Endometrium (tissue), 2 donors: ENCODE results near the gene IGSF3.

Experiments
- FAIRE-seq: peaks from 2 replicates; lab custom pipeline; 2012; peaks lifted over from hg19 to GRCh38; lab: Jason Lieb, UNC
- donor health status: control.
- donor health status: control.

Gene IGSF3

GRCh38 chr1:116556289-116557006 lies 111.1 kb downstream of the IGSF3 start:
- no peak for FAIRE-seq

GRCh38 chr1:116554924-116555323 lies 112.6 kb downstream of the IGSF3 start:
- FAIRE-seq: no peak

- FAIRE-seq: no peak
Measured at GRCh38 chr1:116553386-116554115, 114.0 kb downstream of the IGSF3 start.

- no peak for FAIRE-seq
Measured at GRCh38 chr1:116546354-116546977, 121.1 kb downstream of the IGSF3 start.

- FAIRE-seq: no peak
Measured at GRCh38 chr1:116545359-116545705, 122.2 kb downstream of the IGSF3 start.

- FAIRE-seq: no peak
Measured at GRCh38 chr1:116544588-116545358, 122.8 kb downstream of the IGSF3 start.

- FAIRE-seq: no peak
Measured at GRCh38 chr1:116540088-116540487, 127.4 kb downstream of the IGSF3 start.

GRCh38 chr1:116538544-116538943 lies 129.0 kb downstream of the IGSF3 start:
- FAIRE-seq: no peak

GRCh38 chr1:116537898-116538297 lies 129.6 kb downstream of the IGSF3 start:
- no peak for FAIRE-seq

- FAIRE-seq: no peak
Measured at GRCh38 chr1:116537040-116537831, 130.3 kb downstream of the IGSF3 start.

- no peak for FAIRE-seq
Measured at GRCh38 chr1:116534014-116534739, 133.4 kb downstream of the IGSF3 start.

GRCh38 chr1:116533429-116533820 lies 134.1 kb downstream of the IGSF3 start:
- FAIRE-seq: no peak

- FAIRE-seq: no peak
Measured at GRCh38 chr1:116532671-116533428, 134.7 kb downstream of the IGSF3 start.

- FAIRE-seq: no peak
Measured at GRCh38 chr1:116531917-116532316, 135.6 kb downstream of the IGSF3 start.

- FAIRE-seq: no peak
Measured at GRCh38 chr1:116529681-116530080, 137.9 kb downstream of the IGSF3 start.

GRCh38 chr1:116529199-116529631 lies 138.3 kb downstream of the IGSF3 start:
- no peak for FAIRE-seq

GRCh38 chr1:116528329-116529083 lies 139.0 kb downstream of the IGSF3 start:
- FAIRE-seq: no peak

- FAIRE-seq: no peak
Measured at GRCh38 chr1:116525440-116525839, 142.1 kb downstream of the IGSF3 start.
